B cell (primary cell): Measurements from ENCODE around the gene SALL4.
"Not testable (repeated sequence)": the region's sequence is repeated elsewhere in the genome, so short reads cannot be mapped to it uniquely, and the experiment has no call there.

ENCODE experiments used
- CTCF ChIP-seq: fragments of 200-600 bp; IDR thresholded peaks from one replicate; pipeline ENCODE4 v1.8.0; 2022; ENCODE audit warnings: antibody characterized with exemption, mild to moderate bottlenecking
- EZH2 ChIP-seq: IDR thresholded peaks from 2 replicates; pipeline ENCODE4 v1.6.1; 2012; ENCODE audit warnings: borderline replicate concordance, low read depth, mild to moderate bottlenecking, moderate library complexity, low read length; ENCODE audit not compliant: insufficient read depth, poor library complexity, severe bottlenecking

- not testable (repeated sequence) for TF ChIP-seq CTCF, EZH2
These were observed 36.9 kb downstream of the SALL4 start for GRCh38 chr20:51765381-51765780.
